Hematopoietic multipotent progenitor cell treated with erythropoietin and hydrocortisone succinate and interleukin-3 and kit ligand, for 4 days (in vitro differentiated cells): ENCODE results near the gene MT1F.
"Not testable (repeated sequence)": the region's sequence is repeated elsewhere in the genome, so short reads cannot be mapped to it uniquely, and the experiment has no call there.

Source experiments
- DNase-seq: peaks from one replicate; pipeline ENCODE4 v3.0.0-alpha.2; 2015

Gene MT1F

DNA sequence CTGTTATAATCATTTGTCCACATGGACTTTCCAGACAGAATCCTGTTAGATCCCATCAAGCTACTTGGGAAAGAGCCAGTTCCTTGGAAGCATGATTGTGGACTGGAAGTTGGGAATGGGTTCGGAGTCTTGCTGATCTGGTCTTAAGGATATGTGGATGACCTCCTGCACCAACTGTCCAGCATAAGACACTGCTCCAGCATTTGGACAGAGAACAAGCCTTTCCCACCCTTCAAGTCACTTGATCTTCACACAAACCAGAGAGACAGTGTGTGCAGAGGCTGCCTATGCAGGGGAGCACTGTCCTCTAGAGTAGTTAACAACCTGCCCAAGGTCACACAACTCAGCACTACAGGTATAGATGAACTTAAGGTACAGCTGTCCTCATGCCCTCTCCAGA, 11.9 kb upstream of the MT1F start:
- no peak for DNase-seq

DNA sequence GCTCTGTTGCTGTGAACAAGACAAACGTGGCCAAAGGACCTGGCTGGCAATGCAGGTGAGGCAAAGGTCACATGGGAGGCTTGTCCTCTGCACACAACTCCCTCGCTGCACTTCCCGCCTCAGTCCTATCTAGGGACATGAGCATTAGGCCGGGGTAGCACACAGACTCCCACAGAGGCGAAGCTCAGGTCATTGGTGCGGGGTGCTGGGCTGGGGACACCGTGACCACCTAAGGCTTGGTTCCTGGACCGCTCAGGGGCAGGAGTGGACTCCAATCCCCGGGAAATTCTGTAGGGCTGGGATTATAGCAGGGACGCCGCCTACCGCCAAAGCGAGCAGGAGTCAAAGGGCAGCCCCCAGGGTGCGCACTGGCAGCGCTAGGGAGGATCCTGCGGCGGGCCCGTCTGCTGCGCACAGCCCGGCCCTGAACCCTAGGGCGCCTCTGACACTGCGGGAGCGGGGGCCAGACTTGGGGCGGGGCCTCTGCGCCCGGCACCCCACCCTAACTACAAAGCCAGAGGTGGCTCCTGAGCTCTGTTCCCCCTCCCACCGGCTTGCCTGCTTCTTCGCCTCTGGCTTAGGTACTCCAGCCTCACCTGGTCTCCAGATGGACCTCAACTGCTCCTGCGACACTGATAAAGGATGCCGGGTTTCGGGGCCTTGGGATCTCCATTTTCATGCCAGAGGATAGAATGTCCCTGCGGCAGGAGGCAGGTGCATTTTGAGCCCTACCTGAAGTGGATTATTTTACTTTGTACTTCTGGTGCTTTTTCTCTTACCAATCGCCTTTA, 9.9 kb upstream of the MT1F start:
- DNase-seq: no peak

DNA sequence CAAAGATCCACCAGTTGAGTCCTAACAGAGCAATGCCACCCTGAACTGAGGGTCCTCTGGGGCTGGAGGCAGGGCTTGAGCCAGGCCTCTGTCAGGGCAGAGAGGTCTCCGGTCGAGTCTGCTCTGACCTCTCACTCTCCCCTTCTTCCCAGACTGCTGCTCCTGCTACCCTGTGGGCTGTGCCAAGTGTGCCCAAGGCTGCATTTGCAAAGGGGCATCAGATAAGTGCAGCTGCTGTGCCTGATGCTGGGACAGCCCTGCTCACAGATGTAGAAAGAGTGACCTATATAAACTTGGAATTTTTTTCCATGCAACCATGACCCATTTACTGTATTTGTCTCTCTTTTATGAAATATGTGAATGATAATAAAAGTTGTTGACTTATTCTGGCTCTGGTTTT, 8.5 kb upstream of the MT1F start:
- no peak for DNase-seq

DNA sequence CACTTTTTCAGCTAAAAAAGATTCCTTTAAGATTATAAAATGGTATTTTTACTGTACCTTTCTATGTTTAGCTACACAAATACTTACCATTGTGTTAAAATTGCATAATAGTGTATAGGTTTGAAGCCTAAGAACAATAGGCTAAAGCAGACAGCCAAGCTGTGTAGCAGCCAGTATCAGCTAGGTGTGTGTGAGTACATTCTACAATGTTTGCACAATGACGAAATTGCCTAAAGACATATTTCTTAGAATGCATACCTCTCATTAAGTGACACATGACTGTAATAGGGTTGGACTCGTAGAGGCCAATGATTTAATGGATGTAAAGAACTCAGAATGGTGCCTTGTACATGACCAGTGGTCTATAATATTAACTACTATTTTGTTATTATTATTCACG, 7.9 kb upstream of the MT1F start:
- no peak for DNase-seq

DNA sequence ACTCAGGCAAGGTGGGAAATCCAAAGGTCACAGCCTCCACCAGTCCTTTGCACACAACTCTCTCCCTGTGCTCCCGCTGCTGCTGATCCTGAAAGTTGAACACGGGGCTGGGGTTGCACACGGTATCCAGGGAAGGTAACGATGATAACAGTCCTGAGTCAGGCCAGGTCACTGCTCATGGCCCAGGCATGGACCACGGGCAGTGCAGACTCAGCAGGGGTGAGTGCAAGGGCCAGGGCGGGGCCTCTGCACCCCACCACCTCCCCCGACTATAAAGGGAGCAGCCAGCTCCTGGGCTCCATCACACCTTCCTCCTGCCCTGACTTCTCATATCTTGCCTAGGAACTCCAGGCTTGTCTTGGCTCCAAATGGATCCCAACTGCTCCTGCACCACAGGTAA, 6.2 kb upstream of the MT1F start, which contains the start of gene MT1B:
TSS of gene MT1B (plus strand) at position 301 of the 400 bp plus-strand sequence. CDS start at position 369, 68 bp downstream.
- no peak for DNase-seq

DNA sequence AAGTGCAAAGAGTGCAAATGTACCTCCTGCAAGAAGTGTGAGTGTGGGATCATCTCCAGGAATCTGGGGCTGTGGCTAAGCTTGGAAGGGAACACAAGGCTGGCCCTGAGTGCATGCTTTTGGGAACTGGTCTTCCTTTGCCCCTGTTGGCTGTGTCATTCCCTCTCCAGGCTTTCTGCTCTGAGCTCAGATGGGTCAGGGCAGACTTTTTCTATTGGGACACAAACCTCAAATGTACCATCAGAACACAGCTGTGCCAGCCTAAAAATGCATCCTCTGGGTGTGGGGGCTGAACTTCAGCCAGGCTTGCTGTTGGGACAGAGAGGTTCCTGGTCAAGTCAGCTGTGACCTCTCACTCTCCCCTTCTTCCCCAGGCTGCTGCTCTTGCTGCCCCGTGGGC, 5.2 kb upstream of the MT1F start:
- DNase-seq: no peak

DNA sequence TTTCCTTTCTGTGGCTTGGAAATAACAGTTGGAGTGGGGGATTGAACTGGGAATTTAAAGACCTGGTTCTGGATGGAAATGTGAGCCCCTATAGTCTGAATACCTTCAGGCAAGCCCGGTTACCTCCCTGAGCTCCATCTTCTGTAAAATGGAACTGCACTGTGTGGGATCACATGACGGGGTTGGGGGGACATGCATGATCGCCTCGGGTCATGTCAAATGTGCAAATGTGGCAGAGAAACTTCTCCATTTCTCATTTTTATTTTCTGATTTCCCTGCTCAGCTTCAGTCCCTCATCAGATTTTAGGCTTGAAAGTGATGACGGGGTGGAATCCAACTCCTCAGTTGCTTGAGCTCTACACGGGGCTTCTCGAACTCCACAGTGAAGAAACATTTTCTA, 4.5 kb upstream of the MT1F start:
- DNase-seq: no peak

DNA sequence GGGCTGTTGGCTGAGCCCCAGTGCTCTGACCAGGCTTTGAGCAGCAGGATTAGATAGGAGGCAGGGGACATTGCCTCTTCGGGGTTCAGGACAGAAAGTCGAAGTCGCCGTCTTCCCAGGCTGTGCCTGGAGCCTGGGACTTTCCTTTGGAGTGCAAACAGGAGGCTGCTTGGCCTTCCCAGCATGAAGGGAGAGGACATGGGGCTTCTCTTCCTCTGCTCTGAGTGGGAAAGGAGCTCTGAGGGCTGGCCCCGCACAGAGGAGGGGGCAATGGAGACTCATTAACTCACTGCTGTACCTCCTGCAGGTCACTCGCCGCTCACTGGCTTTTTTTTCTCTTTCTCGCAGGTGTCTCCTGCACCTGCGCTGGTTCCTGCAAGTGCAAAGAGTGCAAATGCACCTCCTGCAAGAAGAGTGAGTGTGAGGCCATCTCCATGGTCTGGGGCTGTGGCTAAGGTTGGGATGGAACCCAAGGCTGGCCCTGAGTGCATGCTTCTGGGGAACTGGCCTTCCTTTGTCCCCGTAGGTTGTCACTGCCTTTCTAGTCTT, 642 bp downstream of the MT1F start:
- DNase-seq: no peak

DNA sequence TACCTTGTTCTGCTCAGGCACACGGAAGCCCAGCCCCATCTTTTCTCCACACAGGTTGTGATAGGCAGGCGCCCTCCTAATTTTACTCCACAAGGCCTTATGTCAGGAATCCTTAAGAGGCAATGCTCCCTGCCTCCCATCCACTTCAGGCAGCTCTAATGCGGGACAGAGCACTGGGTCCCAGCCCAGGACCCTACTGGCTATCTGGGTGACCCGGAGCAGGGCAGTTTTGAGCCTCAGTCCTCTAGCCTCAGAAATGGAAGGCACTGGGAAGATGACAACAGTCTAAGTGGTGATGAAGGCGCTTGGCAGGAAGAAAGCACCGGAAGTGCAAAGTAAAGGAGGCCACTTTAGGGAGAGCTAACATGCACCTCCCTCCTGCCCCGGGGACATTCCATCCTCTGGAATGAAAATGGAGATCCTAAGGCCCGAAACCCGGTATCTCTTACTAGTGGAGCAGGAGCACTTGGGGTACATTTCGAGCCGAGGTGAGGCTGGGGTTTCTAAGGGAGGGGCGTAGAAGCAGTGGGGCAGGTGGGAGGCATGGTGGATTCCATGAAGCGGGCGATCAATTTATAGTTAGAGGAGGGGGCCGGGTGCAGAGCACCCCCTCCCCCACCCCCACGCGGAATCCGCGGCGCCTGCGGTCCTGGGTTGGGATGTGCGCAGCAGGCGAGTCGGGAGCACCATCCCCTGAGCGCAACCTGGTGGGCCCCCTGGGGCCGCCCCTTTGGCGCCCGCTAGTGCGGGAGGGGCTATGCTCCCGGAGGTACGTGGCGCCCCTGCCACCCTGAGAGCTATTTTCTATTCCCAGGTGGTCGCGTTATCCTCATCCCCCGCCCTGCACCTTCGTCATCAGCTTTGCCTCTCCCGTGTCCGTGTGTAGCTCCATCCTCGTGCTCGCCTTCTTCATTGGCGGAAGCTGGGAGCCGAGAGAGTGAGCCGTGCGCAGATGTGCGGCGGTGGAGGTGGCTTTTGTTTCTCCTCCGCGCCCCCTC, 4.9 kb downstream of the MT1F start:
- DNase-seq: no peak

DNA sequence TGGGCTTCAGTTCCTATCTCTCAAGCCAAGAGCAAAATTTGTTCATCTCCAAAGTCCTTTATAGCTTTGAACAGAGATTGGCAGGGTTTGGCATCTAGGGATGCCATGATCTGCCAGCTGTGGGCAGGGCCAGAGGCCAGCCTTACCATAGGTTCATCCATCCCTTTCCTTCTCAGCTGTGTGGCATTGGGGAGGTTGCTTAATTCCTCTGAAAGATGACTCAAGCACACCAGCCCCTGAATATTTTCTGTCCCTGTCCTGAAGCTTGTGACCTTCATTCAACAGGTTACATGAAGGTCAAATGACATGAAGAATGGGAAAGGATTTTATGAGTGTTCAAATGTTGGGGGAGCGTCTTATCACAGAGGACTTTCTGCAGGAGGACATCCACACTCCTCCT, 6.7 kb downstream of the MT1F start:
- no peak for DNase-seq

DNA sequence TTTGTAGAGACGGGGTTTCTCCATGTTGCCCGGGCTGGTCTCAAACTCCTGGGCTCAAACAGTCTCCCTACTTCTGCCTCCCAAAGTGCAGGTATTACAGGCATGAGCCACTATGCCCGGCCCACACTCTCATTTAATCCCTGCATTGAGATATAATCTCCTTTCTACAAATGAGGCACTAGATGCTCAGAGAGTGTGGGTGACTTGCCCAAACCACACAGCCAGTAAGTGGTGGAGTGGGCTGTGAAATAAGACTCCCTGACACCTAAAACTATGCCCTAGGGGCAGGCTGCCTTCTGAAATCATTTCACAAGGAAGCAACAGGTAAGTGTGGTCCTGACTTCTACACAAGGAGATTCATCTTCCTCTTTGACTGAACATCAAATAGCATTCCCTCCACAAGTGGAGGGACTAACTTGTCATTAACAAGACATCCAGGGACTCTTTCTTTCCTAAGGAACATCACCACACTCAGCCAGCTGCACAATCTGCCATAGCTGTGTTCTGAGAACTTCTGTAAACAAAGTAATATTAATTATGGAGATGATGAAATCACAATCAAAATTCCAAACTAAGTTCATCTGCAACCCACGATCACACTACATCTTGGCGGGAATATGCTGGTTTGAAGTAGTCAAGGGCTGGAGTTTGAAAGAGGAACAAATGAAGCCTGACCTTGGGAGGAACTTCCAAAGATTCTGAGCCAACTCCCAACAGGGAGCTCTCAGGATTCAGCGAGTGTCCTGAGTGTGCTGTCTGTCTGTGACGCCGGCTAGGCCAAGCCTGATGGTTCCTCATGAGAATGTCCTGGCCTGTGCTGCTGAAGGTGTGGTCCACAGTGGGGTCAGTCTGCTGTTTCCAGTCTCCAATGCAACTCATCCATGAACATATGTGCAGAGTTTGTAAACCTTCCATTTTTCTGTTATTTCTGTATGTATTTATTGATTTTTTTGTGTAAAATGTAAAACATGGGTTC, 7.8 kb downstream of the MT1F start:
- DNase-seq: not testable (repeated sequence)

DNA sequence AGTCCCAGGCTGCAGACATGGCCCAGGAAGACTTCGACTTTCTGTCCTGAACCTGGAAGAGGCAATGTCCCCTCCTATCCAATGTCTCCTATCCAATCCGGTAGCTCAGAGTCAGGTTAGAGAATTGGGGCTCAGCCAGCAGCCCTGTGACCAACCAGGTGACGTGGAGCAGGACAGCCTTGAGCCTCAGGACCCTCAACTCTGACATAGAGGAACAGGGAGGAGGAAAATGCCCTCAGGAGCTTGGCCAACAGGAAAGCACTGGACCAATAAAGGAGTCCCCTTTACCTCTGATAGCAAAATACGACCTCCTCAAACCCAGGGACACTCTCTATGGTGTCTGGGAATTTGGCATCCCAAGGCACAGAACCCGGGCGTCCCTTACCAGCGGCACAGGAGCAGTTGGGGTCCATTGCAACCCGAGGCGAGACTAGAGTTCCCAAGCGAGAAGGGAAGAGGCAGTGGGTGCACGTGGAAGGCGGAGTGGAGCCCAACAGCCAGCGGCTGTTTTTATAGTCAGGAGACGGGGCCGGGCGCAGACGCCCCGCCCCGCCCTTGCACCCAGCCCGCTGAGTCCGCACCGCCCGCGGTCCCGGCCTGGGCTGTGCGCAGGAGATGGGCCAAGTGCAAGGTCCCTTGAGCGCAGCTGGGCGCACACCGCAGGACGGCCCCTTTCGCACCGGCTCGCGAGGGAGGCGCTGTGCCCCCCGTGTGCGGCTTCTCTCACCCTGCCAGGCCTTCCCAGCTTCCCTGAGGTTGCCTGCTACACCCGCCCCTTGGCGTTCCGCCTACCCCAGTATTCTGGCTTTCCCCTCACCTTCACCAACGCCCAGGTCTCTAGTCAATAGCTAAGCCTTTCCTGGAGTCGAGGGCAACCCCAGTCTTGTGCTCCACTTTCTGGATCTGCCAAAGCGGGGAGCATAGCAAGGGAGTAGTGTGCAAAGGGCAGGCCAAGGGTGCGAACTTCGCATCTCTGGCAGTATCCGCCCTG, 10.1 kb downstream of the MT1F start, which contains the start of gene MT1G:
TSS of gene MT1G (minus strand) at position 485 of the 991 bp plus-strand sequence. CDS start at position 413, 72 bp downstream.
- DNase-seq: peak; percentile 81

DNA sequence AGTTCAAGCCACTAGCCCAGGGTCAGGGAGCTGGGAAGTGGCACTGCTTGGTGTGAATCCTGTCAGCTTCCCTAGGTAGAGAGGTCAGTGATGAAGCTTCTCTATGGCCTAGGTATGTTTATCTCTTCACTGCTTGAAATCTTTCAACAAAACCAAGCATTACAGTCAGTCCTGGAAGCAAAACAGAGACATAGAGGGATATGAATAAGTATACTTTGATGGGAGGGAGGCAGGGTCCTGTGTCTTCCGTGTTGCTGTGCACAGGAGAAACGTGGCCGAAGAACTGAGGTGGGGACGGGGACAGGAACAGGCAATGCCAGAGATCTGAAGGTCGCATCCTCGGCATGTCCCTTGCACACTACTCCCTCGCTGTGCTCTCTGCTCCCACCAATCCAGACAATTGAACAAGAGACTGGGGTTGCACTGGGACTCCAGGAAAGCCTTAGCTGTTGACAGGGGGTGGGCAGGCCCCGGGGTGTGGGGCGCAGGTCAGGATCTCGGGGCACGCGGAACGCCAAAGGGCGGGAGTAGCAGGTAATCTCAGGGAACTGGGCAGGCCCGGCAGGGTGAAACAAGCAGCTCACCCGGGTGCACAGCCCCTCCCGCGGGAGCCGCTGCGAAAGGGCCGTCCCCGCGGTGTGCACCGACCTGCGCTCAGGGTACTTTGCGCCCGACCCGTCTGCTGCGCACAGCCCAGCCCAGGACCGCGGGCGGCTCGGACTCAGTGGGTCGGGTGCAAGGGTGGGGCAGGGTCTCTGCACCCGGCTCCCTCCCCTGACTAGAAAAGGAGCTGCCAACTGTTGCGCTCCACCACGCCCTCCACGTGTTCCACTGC, 11.5 kb downstream of the MT1F start, which contains the start of gene MT1H:
TSS of gene MT1H (plus strand) at position 810 of the 835 bp plus-strand sequence. CDS start 71 bp downstream, outside the sequence.
- DNase-seq: peak; percentile 63

DNA sequence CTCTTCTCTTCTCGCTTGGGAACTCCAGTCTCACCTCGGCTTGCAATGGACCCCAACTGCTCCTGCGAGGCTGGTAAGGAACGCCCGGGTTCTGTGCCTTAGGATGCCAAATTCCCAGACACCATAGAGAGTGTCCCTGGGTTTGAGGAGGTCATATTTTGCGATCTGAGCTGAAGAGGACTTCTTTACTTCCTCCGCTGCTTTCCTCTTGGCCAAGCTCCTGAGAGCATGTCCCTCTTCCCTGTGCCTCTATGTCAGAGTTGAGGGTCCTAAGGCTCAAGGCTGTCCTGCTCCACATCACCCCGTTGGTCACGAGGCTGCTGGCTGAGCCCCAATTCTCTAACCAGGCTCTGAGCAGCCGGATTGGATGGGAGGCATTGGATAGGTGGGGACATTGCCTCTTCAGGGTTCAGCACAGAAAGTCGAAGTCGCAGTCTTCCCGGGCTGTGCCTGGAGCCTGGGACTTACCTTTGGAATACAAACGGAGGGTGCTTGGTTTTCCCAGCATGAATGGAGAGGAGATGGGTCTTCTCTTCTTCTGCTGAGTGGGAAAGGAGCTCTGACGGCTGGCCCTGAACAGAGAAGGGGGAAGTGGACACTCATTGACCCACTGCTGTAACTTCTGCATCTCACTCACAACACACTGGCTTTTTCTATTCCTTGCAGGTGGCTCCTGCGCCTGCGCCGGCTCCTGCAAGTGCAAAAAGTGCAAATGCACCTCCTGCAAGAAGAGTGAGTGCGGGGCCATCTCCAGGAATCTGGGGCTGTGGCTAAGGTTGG, 12.3 kb downstream of the MT1F start:
- no peak for DNase-seq

DNA sequence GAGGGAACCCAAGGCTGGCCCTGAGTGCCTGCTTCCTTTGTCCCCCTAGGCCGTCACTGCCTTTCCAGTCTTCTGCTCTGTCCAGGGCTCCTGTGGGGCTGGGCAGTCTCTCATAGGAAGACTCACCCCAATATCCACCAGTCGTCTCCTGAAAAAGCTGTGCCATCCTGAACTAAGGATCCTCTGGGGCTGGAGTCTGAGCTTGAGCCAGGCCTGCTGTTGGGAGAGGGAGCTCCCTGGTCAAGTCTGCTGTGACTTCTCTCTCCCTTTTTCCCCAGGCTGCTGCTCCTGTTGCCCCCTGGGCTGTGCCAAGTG, 12.8 kb downstream of the MT1F start:
- no peak for DNase-seq

DNA sequence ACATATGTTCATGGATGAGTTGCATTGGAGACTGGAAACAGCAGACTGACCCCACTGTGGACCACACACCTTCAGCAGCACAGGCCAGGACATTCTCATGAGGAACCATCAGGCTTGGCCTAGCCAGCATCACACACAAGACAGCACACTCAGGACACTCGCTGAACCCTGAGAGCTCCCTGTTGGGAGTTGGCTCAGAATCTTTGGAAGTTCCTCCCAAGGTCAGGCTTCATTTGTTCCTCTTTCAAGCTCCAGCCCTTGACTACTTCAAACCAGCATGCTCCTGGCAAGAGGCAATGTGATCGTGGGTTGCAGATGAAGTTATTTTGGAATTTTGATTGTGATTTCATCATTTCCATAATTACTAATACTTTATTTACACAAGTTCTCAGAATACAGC, 13.9 kb downstream of the MT1F start:
- not testable (repeated sequence) for DNase-seq

DNA sequence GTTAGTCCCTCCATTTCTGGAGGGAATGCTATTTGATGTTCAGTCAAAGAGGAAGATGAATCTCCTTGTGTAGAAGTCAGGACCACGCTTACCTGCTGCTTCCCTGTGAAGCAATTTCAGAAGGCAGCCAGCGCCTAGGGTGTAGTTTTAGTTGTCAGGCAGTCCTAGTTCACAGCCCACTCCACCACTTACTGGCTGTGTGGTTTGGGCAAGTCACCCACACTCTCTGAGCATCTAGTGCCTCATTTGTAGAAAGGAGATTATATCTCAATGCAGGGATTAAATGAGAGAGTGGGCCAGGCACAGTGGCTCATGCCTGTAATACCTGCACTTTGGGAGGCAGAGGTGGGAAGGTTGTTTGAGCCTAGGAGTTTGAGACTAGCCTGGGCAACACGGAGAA, 14.4 kb downstream of the MT1F start:
- not testable (repeated sequence) for DNase-seq

DNA sequence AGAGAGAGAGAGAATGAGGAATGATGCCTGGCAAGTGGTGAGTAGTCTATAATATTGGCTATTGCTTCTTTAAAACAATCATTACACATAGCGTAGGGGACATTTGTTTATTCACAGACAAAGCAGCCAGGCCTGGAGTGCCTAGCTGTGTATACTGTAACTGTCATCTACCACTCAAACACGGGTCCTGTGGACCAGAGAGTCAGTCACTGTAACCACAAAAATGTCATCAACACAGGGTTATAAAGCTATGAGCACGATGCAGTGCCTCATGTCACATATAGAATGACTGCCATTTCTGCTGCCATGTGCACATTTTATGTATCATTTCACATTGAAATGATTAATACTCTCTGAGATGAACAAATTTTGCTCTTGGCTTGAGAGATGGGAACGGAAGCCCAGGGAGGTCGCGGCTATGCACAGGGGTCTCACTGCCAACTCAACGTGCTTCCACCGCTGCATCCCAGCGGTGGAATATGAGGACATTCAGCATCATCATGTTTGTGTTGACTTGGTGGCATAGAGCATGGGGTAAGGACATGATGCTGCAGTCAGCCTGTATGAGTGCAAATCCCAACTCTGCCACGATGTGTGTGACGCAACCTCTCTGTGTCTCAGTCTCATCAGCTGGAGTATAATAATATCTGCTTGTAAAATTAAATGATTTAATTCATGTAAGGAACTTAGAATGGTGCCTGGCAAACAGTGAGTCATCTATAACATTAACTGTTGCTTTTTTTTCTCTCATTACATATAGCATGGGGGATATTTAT, 15.2 kb downstream of the MT1F start:
- no peak for DNase-seq
